Measurements from ENCODE around the gene MTCP1.

- TF ChIP-seq CTCF (IDR thresholded peaks at IDR 0.05) (no peak), POLR2A (IDR thresholded peaks at IDR 0.05) (no peak), POLR2AphosphoS5 (IDR thresholded peaks at IDR 0.05) (no peak)
These were observed 44.4 kb upstream of the MTCP1 start for GRCh38 chrX:155115174-155115819.
